CD4-positive, alpha-beta T cell treated with Interleukin-15 for 1 hour (primary cell): Measurements from ENCODE around the gene CDH22.

ENCODE experiments used
- DNase-seq: peaks from one replicate; pipeline ENCODE4 v3.0.0-alpha.2; 2020

Gene CDH22

DNA sequence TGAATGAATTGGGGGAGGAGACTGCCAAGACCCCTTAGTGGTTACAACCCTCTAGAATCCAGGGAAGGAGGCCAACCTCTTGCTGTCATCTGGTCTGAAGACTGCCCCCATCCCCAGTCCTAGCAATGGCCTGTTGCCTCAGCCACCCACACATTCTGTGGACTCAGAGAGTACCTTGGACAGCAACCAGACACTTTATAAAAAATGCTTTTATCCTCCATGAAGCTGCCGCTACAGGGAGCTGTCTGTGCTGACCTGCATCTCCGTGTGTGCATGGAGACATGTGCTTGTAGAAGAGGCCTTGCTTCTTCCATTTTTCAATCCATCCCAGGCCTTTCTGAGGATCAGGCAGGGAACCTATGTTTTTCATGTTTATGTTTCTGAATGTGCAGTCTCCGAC, 15.2 kb downstream of the CDH22 start:
- DNase-seq, result no peak

DNA sequence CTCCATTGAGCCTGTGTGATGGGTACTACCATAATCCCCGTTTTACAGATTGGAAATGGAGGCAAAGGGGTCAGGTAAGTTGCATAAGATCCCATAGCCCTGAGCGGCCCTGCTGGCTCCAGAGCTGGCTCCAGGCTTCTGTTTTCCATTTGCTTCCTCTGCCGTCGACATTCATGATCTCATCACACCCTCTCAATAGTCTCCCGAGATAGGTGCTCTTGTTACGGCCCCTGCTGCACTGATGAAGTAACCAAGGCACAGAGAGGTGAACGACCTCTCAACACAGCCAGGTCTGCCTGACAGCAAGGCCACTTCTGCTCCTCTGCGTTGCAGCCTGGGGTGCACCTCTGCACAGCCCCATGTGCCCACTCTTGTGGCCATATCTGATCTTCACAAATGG, 16.9 kb downstream of the CDH22 start:
- no peak for DNase-seq

DNA sequence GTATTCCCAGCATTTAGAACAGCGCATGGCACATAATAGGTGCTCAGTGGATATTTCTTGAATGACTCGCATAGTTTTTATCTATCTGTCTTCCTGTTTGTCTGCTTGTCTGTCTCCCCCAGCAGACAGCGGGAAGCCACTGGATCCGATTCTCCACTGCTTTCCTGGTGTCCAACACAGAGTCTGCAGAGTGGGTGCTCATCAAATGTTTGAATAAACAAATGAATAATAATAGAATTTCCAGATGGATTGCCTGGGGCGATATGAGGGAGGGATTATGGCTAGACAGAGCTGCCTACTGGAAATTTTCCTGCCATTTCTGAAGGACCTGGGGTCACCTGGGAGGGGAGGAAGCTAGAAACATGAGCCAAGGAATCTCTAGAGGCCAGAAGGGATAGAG, 18.9 kb downstream of the CDH22 start:
- no peak for DNase-seq

DNA sequence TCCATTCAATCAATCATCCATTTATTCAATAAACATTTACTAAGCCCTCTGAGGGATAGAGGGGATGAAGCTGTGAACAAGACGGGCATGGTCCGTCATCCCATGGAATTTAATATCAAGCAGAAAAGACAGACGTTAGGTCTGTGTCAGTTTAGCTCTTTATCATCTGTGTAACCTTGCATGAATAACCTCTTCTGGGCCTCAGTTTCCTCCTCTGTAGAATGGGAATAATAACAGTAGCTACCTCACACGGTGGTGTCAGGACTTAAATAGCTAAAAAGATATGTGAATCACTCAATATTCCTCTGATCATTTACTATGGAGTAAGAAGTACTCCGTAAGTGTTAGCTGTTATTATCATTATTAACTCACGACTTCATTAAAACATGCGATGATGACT, 21.3 kb downstream of the CDH22 start:
- DNase-seq, result no peak

GRCh38 chr20:46286382-46286781, 21.9 kb downstream of the CDH22 start:
- no peak for DNase-seq

- DNase-seq, result no peak
Observed at GRCh38 chr20:46285740-46286139, 22.6 kb downstream of the CDH22 start.

DNA sequence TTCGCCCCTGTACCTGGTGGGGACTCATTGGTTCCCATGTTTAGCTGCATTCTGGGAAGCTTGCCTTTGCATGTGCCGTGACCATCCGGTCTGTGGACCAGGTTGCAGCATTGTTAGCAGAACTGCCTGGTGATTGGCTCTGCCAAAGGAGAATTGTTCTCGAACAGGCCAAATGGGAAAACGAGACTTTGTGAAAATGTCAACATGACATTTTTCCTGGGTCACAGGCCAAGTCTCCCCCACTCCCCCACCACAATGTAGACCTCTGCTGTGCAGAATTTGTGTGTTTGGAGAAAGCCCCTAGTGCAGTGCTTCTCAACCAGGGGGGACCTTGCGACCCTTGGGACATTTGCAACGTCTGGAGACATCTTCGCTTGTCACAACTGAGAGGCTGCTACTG, 23.2 kb downstream of the CDH22 start:
- DNase-seq, result no peak

DNA sequence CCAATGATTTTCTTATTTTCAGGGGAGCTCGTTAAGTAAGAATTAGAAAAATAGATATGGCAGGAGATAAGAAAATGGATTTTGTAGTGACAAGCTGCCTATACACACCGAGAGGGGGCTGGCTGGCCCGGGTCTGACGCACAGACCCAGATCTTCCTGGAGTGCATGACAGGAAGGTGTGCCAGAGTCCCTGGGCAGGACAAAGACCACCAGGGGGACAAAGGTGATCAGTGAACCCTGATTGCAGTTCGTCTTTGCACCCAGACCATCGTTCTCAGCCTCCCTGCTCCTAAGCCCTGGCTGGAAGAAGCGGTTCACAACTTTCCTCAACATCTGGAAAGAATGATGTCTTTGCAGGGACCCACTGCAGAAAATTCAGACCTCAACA, 24.3 kb downstream of the CDH22 start:
- DNase-seq, result no peak

- no peak for DNase-seq
Observed at GRCh38 chr20:46283426-46284039, 24.8 kb downstream of the CDH22 start.

- DNase-seq, result no peak
Observed at GRCh38 chr20:46282669-46283068, 25.6 kb downstream of the CDH22 start.

- DNase-seq, result no peak
Observed at GRCh38 chr20:46279103-46279502, 29.2 kb downstream of the CDH22 start.

- no peak for DNase-seq
Observed at GRCh38 chr20:46277602-46278001, 30.7 kb downstream of the CDH22 start.

GRCh38 chr20:46276531-46276930, 31.8 kb downstream of the CDH22 start:
- DNase-seq, result no peak

GRCh38 chr20:46275091-46275490, 33.2 kb downstream of the CDH22 start:
- DNase-seq, result no peak

GRCh38 chr20:46273717-46274116, 34.6 kb downstream of the CDH22 start:
- DNase-seq, result no peak

DNA sequence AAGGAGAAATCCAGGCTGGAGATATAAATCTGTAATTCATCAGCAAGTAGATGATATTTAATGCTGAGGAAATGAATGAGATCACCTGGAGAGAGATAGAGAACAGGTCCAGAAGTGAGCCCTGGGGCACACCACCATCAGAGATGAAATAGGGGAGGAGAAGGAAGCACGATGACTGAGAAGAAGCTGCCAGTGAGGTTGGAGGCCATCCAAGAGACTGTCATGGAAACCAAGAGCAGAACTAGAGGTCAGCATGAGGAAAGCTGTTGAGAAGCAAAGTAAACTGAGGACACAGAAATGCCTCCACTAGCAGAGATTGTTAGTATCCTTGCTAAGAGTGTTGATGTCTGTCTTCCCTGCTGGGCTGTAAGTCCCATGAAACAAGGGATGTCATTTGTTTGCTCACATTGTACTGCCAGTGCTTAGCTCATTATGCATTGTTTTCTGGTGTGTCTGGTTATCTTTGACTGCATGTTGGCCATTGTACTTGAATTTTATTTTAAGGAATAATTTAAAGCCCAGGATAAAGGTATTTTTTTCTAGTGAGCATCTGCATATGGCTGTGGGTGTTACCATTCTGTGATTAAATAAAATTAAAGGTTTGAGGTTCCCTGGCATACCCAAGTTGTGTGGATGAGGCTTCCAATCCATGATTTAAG, 35.8 kb downstream of the CDH22 start:
- DNase-seq, result no peak

GRCh38 chr20:46270977-46271744, 37.1 kb downstream of the CDH22 start:
- DNase-seq, result no peak

DNA sequence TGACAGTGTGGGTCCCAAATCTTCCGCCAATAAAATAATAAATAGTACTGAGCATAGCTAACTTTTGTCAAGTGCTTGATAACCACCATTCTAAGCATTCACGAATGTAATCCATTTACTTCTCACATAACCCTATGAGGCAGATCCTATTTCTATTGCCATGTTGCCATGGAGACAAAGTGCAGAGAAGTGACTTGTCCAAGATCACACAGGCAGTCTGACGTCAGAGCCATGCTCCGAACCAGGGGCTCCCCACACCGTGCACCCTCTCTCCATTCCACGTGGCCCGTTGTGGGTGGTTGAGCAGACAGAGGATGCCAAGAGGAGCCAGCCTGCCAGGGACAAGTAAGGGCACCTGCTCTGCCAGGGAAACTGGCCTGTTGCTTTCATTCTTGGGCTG, 38.9 kb downstream of the CDH22 start:
- DNase-seq, result no peak

- no peak for DNase-seq
Observed at GRCh38 chr20:46268662-46269061, 39.6 kb downstream of the CDH22 start.

DNA sequence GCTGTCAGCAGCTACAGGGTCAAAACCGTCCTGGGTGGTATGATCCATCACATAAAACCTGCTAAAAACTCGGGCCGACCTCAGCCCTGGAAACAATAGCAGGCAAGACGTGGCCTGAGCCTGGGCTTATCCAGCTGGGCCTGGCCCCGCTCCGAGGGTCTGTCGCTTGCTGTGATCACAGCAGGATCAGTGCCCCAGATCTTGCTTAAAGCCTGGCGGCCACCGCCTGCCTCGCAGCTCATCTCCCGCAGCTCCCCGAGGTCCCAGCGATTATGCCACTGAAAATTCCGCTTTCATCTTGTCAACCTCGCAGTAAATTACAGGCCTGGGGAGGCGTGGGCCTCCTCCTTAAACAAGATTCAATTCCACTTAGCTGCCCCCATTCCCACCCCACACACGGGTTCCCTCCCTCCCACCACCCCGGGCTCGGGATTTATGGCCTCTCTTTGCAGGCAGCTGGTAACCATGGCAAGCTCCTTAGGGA, 40.1 kb downstream of the CDH22 start:
- no peak for DNase-seq

GRCh38 chr20:46267108-46268105, 40.9 kb downstream of the CDH22 start:
- no peak for DNase-seq

DNA sequence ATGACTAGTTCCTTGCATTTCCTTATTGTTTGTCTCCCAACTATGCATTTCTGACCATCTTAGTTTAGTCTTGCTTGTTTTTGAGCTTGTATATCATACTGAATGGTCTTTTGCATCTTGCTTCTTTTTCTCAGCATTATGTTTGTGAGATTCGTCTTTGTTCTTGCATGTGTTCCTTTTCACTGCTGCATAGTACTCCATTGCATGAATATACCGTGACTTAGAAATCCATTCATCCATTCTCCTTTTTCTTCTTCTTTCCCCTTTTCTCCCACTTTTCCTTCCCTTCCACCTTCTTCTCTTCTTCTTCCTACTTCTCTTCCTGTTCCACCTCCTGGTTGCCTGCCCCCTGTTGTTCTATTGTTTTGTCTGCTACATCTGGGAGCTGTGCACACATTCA, 42.8 kb downstream of the CDH22 start:
- DNase-seq, result no peak
